T-cell (primary cell): ENCODE data around the gene ARL14EP. TPM values are rescaled to one million over a fixed set of nuclear protein-coding genes. Genes with fewer than 3 reads are reported as not detected.
A peak's percentile ranks its signal among the peaks of the same experiment; 100 is the strongest.

Experiments
- ATAC-seq, 4 experiments: fragments of 200-7000 bp in 3 of 4; fragments of 150-1000 bp in 1 of 4; cut with Tn5 transposase; replicated peaks in 1 of 4; 1 replicate in 3 of 4; 2 replicates in 1 of 4; pipeline ENCODE4 v1.10.0; 2021; ENCODE audit warnings: moderate library complexity in 3 of 4, mild to moderate bottlenecking in 2 of 4, moderate number of reproducible peaks in 1 of 4
- CTCF ChIA-PET, 2 donors: fragments of 300-600 bp; sonication (Branson Sonifier 250); formaldehyde crosslinking; loops; one replicate each; lab custom pipeline; 2022; ENCODE audit warnings: antibody characterized with exemption in 2 of 2; lab: Charles Lee
- POLR2A ChIA-PET, 2 donors: fragments of 300-600 bp; sonication (Branson Sonifier 250); formaldehyde crosslinking; loops; one replicate each; lab custom pipeline; 2022; ENCODE audit warnings: antibody characterized with exemption in 2 of 2; lab: Charles Lee
- DNase-seq, 35 experiments: peaks; one replicate each; pipeline versions ENCODE4 v3.0.0 to v3.0.0-alpha.2; 2013 to 2023
- H3K27ac ChIP-seq: one replicate; pipeline ENCODE4 v1.5.1; 2013; ENCODE audit warnings: low read length
- H3K27me3 ChIP-seq, 2 experiments: replicated peaks in 1 of 2; 1 replicate in 1 of 2; 2 replicates in 1 of 2; pipeline versions ENCODE4 v1.6.1 to v1.7.0; 2013; ENCODE audit warnings: low read length in 1 of 2, mixed read lengths in 1 of 2; ENCODE audit not compliant: control insufficient read depth in 2 of 2, insufficient read depth in 2 of 2; ENCODE audit errors: extremely low read depth in 1 of 2
- H3K36me3 ChIP-seq, 2 donors: 1 replicate in 1 of 2; 2 replicates in 1 of 2; pipeline versions ENCODE4 v1.6.1 to v1.7.0; 2013; ENCODE audit warnings: low read length in 1 of 2; ENCODE audit not compliant: control insufficient read depth in 2 of 2, insufficient read depth in 1 of 2; ENCODE audit errors: extremely low read depth in 1 of 2
- H3K4me1 ChIP-seq, 2 experiments: 1 replicate in 1 of 2; 2 replicates in 1 of 2; pipeline versions ENCODE4 v1.6.1 to v1.7.0; 2013; ENCODE audit warnings: low read length in 2 of 2, mixed read lengths in 1 of 2; ENCODE audit not compliant: insufficient read depth in 2 of 2, control insufficient read depth in 1 of 2; ENCODE audit errors: extremely low read depth in 1 of 2
- H3K4me3 ChIP-seq, 2 donors: 1 replicate in 1 of 2; 2 replicates in 1 of 2; pipeline versions ENCODE4 v1.5.1 to v1.7.0; 2013; ENCODE audit warnings: mild to moderate bottlenecking in 2 of 2, low read length in 1 of 2, moderate library complexity in 1 of 2; ENCODE audit not compliant: control insufficient read depth in 1 of 2; ENCODE audit errors: extremely low read depth in 1 of 2
- H3K9me3 ChIP-seq: 2 replicates; pipeline ENCODE4 v1.7.0; 2013
- H3K27ac Mint-ChIP-seq, 2 donors: one replicate each; pipeline ENCODE4 v1.8.0; 2020 to 2021; ENCODE audit warnings: mild to moderate bottlenecking in 2 of 2, mixed read lengths in 2 of 2
- H3K27me3 Mint-ChIP-seq, 2 donors: one replicate each; pipeline ENCODE4 v1.8.0; 2021 to 2022; ENCODE audit warnings: mixed read lengths in 2 of 2
- H3K36me3 Mint-ChIP-seq: one replicate; pipeline ENCODE4 v1.8.0; 2021; ENCODE audit warnings: mixed read lengths
- H3K4me1 Mint-ChIP-seq, 3 donors: one replicate each; pipeline ENCODE4 v1.8.0; 2020 to 2022; ENCODE audit warnings: mixed read lengths in 3 of 3, mild to moderate bottlenecking in 1 of 3
- H3K4me3 Mint-ChIP-seq, 3 donors: one replicate each; pipeline ENCODE4 v1.8.0; 2020 to 2022; ENCODE audit warnings: mild to moderate bottlenecking in 3 of 3, mixed read lengths in 3 of 3, moderate library complexity in 3 of 3
- H3K9me3 Mint-ChIP-seq, 3 donors: one replicate each; pipeline ENCODE4 v1.8.0; 2020 to 2022; ENCODE audit warnings: mixed read lengths in 3 of 3
- WGBS: methylation state at CpG from one replicate; pipeline ENCODE4 v1.1.5; 2013; ENCODE audit warnings: missing lambda C conversion rate; ENCODE audit not compliant: insufficient coverage; 5-methylcytosine and 5-hydroxymethylcytosine counted together
- total RNA-seq, 35 experiments: library from RNA in 6 of 35; stranded (reverse) in 6 of 35; fragments of 120-200 nt in 1 of 35; gene quantifications; one replicate each; pipeline versions ENCODE4 v1.2.1 to v1.2.4 and lab custom pipeline; 2013 to 2026

Gene ARL14EP
- total RNA-seq, 5 donors from 2014 or later (not counting 1 experiment from before 2014, with no cell fraction given), result 29.8 to 43.8 (median 39.2) TPM

DNA sequence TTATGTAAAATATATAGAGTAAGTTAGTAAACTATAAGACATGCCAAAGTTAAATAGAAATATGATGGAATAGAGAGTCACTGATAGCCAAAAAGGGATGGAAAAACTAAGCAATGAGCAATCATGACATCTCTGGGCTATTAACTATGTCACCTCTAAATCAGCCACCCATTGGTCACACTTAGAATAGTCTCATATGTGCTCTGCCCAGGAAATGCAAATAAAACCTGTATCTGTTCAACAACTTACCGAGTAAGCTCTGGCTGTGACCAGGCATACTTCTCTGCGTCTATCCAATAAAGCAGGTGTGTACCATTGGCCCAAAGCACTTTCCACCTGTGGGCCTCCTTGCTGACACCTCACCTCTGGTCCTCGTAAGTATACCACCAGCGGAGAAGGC is 1.6 kb upstream of the ARL14EP start:
- no peaks in the 10 kb centered on the region for H3K27me3 ChIP-seq
- 100% methylated on average over 2 of the region's 4 CpGs for whole genome bisulfite sequencing
- Mint-ChIP-seq H3K4me3 (no peak overlapping the region), H3K36me3 (no peaks in the 10 kb centered on the region), H3K4me1 (peaks cover 39 to 46% (median 39%) of the 10 kb centered on the region in 3 donors), H3K27ac (no peak overlapping the region), H3K27me3 (peaks cover 10 to 13% of the 10 kb centered on the region in 2 donors), H3K9me3 (no peaks in the 10 kb centered on the region)
- no peak overlapping the region for H3K4me3 ChIP-seq
- no peaks in the 10 kb centered on the region for H3K36me3 ChIP-seq
- POLR2A ChIA-PET, result interaction anchor here in 1 of 2 donors (0.6 kb wide), 1 partner anchor 115 kb away, joined by 5 read pairs; no protein-coding TSS in a partner anchor
- CTCF ChIA-PET, result no interaction called here
- H3K9me3 ChIP-seq, result no peaks in the 10 kb centered on the region
- DNase-seq (no peak), ATAC-seq (no peak)
- no peak overlapping the region for H3K27ac ChIP-seq
- peaks cover 6 to 26% of the 10 kb centered on the region in 2 experiments for H3K4me1 ChIP-seq

DNA sequence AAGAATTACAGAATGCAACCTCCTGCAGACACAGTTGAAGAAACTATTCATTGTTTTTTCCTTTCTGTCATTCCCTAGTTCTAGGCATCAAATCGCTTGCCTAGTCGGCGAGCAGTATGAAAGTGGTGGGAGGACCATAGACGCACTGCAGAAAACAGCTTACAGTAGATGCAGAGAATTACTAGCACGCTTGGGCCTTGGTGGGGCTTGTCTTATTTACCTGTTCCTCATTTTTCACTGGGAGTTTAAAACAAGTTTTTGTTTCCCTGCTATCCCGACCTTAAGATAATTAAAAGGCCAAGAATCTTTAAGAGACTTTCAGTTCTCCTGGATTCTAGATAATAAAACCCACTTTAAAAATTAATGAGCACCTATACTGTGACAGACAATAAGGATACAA is 713 bp upstream of the ARL14EP start:
- Histone ChIP-seq H3K4me3 (no peak overlapping the region), H3K9me3 (no peaks in the 10 kb centered on the region), H3K27ac (peak overlapping the region; percentile 90), H3K36me3 (no peaks in the 10 kb centered on the region), H3K4me1 (peaks cover 6 to 31% of the 10 kb centered on the region in 2 experiments), H3K27me3 (no peaks in the 10 kb centered on the region)
- DNase-seq (no peak), ATAC-seq (no peak)
- POLR2A ChIA-PET, result no interaction called here
- CTCF ChIA-PET, result no interaction called here
- peaks cover 47 to 52% (median 47%) of the 10 kb centered on the region in 3 donors for H3K4me1 Mint-ChIP-seq
- no peaks in the 10 kb centered on the region for H3K9me3 Mint-ChIP-seq
- peaks cover 10 to 13% of the 10 kb centered on the region in 2 donors for H3K27me3 Mint-ChIP-seq
- 90% methylated on average over 4 of the region's 6 CpGs for WGBS
- H3K27ac Mint-ChIP-seq, result peak overlapping the region; percentile 96 to 100
- no peaks in the 10 kb centered on the region for H3K36me3 Mint-ChIP-seq
- peak overlapping the region; percentile 96 to 100 (median 100) for H3K4me3 Mint-ChIP-seq

DNA sequence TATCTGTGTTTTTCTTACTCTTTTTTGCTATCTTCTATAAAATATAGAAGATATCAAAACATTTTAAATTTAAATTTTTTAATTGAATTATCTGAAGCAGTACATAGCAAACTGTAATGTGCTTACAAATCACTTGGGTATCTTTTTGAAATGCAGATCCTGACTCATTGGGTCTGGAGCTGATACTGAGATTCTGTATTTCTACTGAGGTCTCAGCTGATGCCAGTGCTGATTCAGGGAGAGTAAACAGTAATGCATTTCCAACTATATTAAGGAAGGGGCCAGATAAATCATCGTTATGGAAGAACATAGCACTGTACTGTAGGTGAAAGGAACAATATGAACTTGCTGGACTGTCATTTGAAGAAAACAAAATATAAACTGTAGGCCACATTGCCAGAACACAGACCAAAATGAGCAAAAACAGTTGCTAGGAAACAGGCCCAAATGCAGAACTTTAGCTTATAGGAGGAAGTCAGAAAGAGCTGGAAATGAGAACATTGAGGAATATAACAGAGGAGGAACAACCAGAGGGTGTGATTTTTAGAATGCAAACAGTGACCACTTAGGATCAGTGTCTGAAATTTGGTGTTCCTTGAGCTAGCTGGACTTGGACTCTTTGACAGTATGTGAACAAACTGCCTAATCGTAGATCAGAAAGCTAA is 3.3 kb downstream of the ARL14EP start:
- Histone ChIP-seq H3K9me3 (no peaks in the 10 kb centered on the region), H3K4me3 (no peak overlapping the region), H3K36me3 (peaks cover 1 to 7% of the 10 kb centered on the region in 2 donors), H3K27me3 (no peaks in the 10 kb centered on the region), H3K27ac (peak overlapping the region; percentile 73), H3K4me1 (peaks cover 14 to 35% of the 10 kb centered on the region in 2 experiments)
- DNase-seq, result no peak
- CTCF ChIA-PET, result interaction anchor here in 1 of 2 donors (0.5 to 1.3 kb wide), 4 partner anchors 18 to 39 kb away, joined by 3 to 4 read pairs (median 4); no protein-coding TSS in a partner anchor
- Mint-ChIP-seq H3K27me3 (no peaks in the 10 kb centered on the region), H3K4me3 (peak overlapping the region; percentile 54 to 96 (median 56)), H3K9me3 (no peaks in the 10 kb centered on the region), H3K36me3 (peaks cover 10% of the 10 kb centered on the region), H3K4me1 (peaks cover 62 to 81% (median 80%) of the 10 kb centered on the region in 3 donors), H3K27ac (peak overlapping the region; percentile 88 to 90)
- POLR2A ChIA-PET, result interaction anchor here in 1 of 2 donors (0.9 kb wide), 1 partner anchor 9 kb away, joined by 3 read pairs; no protein-coding TSS in a partner anchor
- no peak for ATAC-seq
- WGBS, result 67% methylated on average over 1 of the region's 2 CpGs

DNA sequence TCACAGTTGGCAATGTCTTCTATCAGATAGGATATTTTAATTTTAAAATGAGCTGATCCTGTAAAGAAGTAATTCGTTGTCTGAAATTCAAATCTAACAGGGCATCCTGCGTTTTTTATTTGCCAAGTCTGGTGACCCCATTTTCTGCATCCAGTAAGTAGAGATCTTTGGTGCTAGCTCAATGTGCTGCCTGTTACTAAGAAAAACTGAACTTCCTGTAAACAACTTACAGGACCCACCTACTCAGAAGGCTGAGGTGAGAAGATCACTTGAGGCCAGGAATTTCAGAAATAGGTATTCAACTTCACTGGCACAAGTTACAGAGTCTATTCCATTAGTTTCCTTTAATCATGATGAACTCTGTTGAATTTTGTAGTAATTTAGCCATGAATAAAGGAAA is 4.0 kb downstream of the ARL14EP start:
- ChIA-PET POLR2A (interaction anchor here in 1 of 2 donors (0.9 kb wide), 1 partner anchor 10 kb away, joined by 3 read pairs; no protein-coding TSS in a partner anchor), CTCF (interaction anchor here (0.8 to 1.4 kb wide), 4 partner anchors 17 to 39 kb away, joined by 3 to 4 read pairs (median 4); no protein-coding TSS in a partner anchor)
- DNase-seq, result peak in 1 of 35 experiments; percentile 17
- Mint-ChIP-seq H3K36me3 (peaks cover 12% of the 10 kb centered on the region), H3K4me3 (peak overlapping the region; percentile 54 to 96 (median 56)), H3K4me1 (peaks cover 62 to 83% (median 81%) of the 10 kb centered on the region in 3 donors), H3K27ac (peak overlapping the region; percentile 88 to 90), H3K27me3 (no peaks in the 10 kb centered on the region), H3K9me3 (no peaks in the 10 kb centered on the region)
- Histone ChIP-seq H3K27me3 (no peaks in the 10 kb centered on the region), H3K9me3 (no peaks in the 10 kb centered on the region), H3K4me3 (no peak overlapping the region), H3K4me1 (peaks cover 14 to 35% of the 10 kb centered on the region in 2 experiments), H3K36me3 (peaks cover 2 to 11% of the 10 kb centered on the region in 2 donors), H3K27ac (peak overlapping the region; percentile 73)
- ATAC-seq, result peak in 1 of 4 experiments; percentile 13
- no CpG with 5 or more reads among the region's 2 CpGs for WGBS

DNA sequence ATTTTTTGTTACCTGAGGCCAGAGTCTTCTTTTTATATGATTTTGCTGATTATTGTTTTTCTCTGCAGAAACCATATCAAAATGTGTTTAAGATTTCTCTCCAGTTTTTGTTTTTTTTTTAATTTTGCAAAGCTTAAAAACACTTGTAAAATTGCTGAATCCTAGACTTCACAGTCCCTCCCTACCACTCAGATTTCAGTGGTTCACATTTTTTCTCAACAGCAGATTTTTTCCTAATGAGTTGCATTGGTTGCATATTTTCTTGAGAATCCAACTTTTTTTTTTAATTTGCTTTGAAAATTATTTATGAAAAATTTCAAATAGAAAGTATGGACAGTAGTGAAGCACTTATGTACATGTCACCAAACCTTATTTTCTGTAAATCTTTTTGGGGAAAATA is 5.8 kb downstream of the ARL14EP start:
- Mint-ChIP-seq H3K4me3 (no peak overlapping the region), H3K27ac (peak overlapping the region; percentile 44 to 63)

DNA sequence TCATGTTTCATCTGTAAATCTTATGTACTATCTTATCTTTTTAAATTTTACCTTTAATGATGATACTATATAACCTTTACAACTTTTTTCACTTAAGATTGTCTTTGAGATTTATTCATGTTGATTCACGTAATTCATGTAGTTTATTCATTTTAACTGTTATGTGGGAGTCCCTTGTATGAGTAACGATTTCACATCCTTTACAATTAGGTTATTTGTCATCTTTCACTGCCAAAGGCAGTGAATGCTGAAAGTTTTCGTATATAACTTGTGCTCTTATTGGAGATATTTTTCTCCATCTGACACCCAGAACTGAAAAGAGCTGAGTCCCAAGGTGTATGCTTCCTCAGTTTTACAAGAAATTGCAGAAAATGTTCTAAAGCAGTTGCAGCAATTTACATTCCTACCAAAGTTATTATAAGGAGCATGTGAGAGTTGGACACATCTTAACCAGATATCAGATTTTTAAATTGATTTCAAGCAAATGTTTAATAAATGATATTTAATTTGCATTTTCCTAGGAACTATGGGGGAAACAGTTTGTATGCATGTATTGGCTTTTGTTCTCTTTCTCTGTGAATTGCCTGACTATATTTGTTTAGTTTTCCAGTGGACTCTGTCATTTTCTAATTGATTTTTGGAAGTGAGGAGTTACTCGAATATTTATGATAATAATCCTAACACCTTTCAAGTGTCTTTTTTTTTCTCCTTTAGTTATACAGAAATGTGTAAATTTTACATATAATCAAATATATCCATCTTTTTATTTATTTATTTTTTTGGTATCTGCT is 6.4 kb downstream of the ARL14EP start:
- ATAC-seq (no peak), DNase-seq (no peak)
- Histone ChIP-seq H3K4me3 (no peak overlapping the region), H3K36me3 (peaks cover 2 to 27% of the 10 kb centered on the region in 2 donors), H3K9me3 (no peaks in the 10 kb centered on the region), H3K4me1 (peaks cover 13 to 26% of the 10 kb centered on the region in 2 experiments), H3K27me3 (no peaks in the 10 kb centered on the region), H3K27ac (no peak overlapping the region)
- Mint-ChIP-seq H3K36me3 (peaks cover 21% of the 10 kb centered on the region), H3K4me1 (peaks cover 50 to 68% (median 66%) of the 10 kb centered on the region in 3 donors), H3K4me3 (no peak overlapping the region), H3K9me3 (no peaks in the 10 kb centered on the region), H3K27ac (peak overlapping the region; percentile 8 to 39), H3K27me3 (no peaks in the 10 kb centered on the region)
- no CpG with 5 or more reads among the region's 4 CpGs for WGBS
- ChIA-PET POLR2A (no interaction called here), CTCF (interaction anchor here in 1 of 2 donors (0.5 kb wide), 1 partner anchor 1040 kb away, joined by 3 read pairs; no protein-coding TSS in a partner anchor)

More for the DNA sequence above, 5.8 kb downstream of the ARL14EP start:
- H3K9me3 ChIP-seq, result no peaks in the 10 kb centered on the region
- Mint-ChIP-seq H3K27me3 (no peaks in the 10 kb centered on the region), H3K36me3 (peaks cover 17% of the 10 kb centered on the region), H3K9me3 (no peaks in the 10 kb centered on the region), H3K4me1 (peaks cover 55 to 72% (median 71%) of the 10 kb centered on the region in 3 donors)
- DNase-seq (no peak), ATAC-seq (no peak)
- CTCF ChIA-PET, result interaction anchor here in 1 of 2 donors (0.5 kb wide), 1 partner anchor 1040 kb away, joined by 3 read pairs; no protein-coding TSS in a partner anchor
- H3K27me3 ChIP-seq, result no peaks in the 10 kb centered on the region
- H3K4me1 ChIP-seq, result peaks cover 14 to 32% of the 10 kb centered on the region in 2 experiments
- H3K4me3 ChIP-seq, result no peak overlapping the region
- H3K36me3 ChIP-seq, result peaks cover 2 to 22% of the 10 kb centered on the region in 2 donors
- POLR2A ChIA-PET, result no interaction called here
- no peak overlapping the region for H3K27ac ChIP-seq
